Tibial artery (tissue), 4 donors: ENCODE measurements around the gene MPPE1.
A peak's percentile ranks its signal among the peaks of the same experiment; 100 is the strongest.
"Not testable (repeated sequence)": the region's sequence is repeated elsewhere in the genome, so short reads cannot be mapped to it uniquely, and the experiment has no call there.

Source experiments
- DNase-seq, 2 donors: peaks; one replicate each; pipeline ENCODE4 v3.0.0-alpha.2; 2019
- H3K27ac ChIP-seq, 2 donors: fragments of 200-600 bp; sonication (generic) in 1 of 2; 1 replicate in 1 of 2; 2 replicates in 1 of 2; pipeline ENCODE4 v1.5.1; 2018 to 2019; ENCODE audit warnings: mild to moderate bottlenecking in 1 of 2
- H3K27me3 ChIP-seq, 2 donors: fragments of 200-600 bp; sonication (generic) in 1 of 2; one replicate each; pipeline versions ENCODE4 v1.5.1 to v1.6.0; 2016 to 2019
- H3K36me3 ChIP-seq, 3 donors: fragments of 200-600 bp; sonication (generic) in 2 of 3; one replicate each; pipeline ENCODE4 v1.5.1; 2016 to 2019; ENCODE audit warnings: mild to moderate bottlenecking in 2 of 3
- H3K4me1 ChIP-seq, 4 donors: fragments of 200-600 bp; sonication (generic) in 2 of 4; 1 replicate in 3 of 4; 2 replicates in 1 of 4; pipeline ENCODE4 v1.5.1; 2016 to 2019
- H3K4me3 ChIP-seq, 2 donors: fragments of 200-600 bp; sonication (generic) in 1 of 2; 1 replicate in 1 of 2; 2 replicates in 1 of 2; pipeline ENCODE4 v1.5.1; 2018 to 2019; ENCODE audit warnings: mild to moderate bottlenecking in 2 of 2
- H3K9me3 ChIP-seq, 3 donors: fragments of 200-600 bp; sonication (generic) in 1 of 3; one replicate each; pipeline ENCODE4 v1.5.1; 2016 to 2019
- intact Hi-C: fragments of 100-400 bp; cut with DNase I; formaldehyde crosslinking; loops from one replicate; pipeline ENCODE4 v1.15.0; 2023; ENCODE audit warnings: low total_unique reads
- TF ChIP-seq, protein P1 (sequence below), 2 experiments: fragments of 200-600 bp in 1 of 2; fragments of 450-650 bp in 1 of 2; IDR thresholded peaks; one replicate each; pipeline ENCODE4 v1.5.1; 2017 to 2019; ENCODE audit warnings: antibody characterized with exemption in 2 of 2, mild to moderate bottlenecking in 1 of 2, moderate library complexity in 1 of 2

MPPE1 gene

DNA sequence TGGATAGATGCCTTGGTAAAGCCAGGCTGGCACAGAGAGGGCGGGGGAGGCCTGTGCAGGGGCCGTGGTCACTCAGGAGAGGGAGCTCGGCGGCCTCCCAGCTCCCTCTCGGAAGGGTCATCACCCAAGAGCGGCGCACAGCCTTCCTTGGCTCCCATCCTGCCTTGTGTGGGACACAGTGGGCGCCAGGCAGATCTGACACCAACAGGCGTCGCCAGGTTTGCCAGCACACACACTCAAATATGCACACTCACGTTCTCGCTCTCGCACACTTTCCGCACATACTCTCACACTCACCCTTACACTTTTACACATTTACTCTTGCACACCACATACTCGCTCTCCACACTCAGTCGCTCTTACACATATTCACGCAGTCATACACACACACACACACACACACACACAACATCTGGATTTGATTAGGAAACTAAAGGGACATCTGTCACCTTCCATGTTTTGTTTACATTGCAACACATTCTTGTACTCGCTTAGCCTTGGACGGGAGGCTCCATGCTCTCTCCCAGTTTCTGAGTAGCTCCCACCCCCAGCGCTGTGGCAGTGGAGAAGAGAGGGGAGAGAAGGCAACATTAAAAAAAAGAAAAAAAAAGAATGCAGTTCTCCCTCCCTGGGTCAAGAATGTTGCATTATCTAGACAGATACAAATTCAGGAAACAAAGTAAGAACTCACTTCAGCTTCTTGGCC, 46.4 kb downstream of the MPPE1 start:
- intact Hi-C loops = no loop called here
- Histone ChIP-seq H3K4me1 (peaks cover 0 to 9% (median 0%) of the 10 kb centered on the region in 4 donors), H3K4me3 (no peak overlapping the region), H3K27ac (no peak overlapping the region), H3K36me3 (peaks cover 0 to 7% (median 3%) of the 10 kb centered on the region in 3 donors), H3K9me3 (no peaks in the 10 kb centered on the region), H3K27me3 (no peaks in the 10 kb centered on the region)
- TF ChIP-seq, protein P1, sequence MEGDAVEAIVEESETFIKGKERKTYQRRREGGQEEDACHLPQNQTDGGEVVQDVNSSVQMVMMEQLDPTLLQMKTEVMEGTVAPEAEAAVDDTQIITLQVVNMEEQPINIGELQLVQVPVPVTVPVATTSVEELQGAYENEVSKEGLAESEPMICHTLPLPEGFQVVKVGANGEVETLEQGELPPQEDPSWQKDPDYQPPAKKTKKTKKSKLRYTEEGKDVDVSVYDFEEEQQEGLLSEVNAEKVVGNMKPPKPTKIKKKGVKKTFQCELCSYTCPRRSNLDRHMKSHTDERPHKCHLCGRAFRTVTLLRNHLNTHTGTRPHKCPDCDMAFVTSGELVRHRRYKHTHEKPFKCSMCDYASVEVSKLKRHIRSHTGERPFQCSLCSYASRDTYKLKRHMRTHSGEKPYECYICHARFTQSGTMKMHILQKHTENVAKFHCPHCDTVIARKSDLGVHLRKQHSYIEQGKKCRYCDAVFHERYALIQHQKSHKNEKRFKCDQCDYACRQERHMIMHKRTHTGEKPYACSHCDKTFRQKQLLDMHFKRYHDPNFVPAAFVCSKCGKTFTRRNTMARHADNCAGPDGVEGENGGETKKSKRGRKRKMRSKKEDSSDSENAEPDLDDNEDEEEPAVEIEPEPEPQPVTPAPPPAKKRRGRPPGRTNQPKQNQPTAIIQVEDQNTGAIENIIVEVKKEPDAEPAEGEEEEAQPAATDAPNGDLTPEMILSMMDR (IDR thresholded peaks at IDR 0.05) = no peak
- DNase-seq = no peak

DNA sequence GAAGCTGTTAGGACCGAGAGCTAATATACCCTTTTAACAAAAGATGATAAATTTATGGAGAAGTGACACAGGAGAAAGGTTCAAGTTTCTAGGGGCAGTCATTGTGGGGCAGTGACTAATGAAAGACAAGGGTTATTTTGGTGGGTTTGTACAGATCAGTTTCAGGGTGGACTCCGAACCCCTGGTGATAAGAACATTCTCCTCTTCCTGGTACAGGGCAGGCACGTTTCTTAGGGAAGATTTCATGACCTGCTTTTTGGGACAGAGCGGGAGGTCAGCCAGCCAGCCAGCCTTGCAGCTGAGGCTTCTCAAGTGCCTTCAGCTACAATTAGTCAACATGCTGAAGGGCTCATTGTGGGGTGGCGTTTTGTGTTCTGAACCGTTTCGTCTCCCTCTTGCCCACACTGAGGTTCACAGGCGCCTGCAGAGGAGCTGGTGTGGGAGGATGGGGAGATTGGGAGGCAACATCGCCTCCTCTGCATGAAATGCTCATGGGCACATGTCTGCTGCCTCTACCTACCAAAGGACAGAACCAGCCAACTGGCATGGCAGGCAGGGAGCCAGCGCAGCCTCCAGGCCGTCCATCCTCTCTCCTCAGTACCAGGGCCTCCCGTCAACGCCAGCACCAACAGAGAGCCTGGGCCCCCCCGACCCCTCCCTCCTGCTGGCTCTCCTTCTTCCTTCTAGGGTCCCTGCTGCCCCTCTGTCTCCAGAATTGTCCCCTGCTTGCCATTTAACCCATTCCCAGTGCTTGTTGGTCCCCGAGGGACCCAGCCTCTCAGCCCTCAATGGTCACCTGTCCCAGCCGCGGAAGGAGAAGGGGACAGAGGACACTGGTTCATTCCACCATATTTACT, 47.3 kb downstream of the MPPE1 start:
- Histone ChIP-seq H3K9me3 (no peaks in the 10 kb centered on the region), H3K4me1 (peaks cover 0 to 18% (median 0%) of the 10 kb centered on the region in 4 donors), H3K27ac (no peak overlapping the region), H3K4me3 (no peak overlapping the region), H3K36me3 (peaks cover 0 to 7% (median 5%) of the 10 kb centered on the region in 3 donors), H3K27me3 (no peaks in the 10 kb centered on the region)
- TF ChIP-seq, protein P1 (IDR thresholded peaks at IDR 0.05) = no peak
- no peak for DNase-seq
- intact Hi-C loops = no loop called here

GRCh38 chr18:11859903-11860407, 48.2 kb downstream of the MPPE1 start:
- Histone ChIP-seq H3K4me1 (peaks cover 0 to 18% (median 0%) of the 10 kb centered on the region in 4 donors), H3K4me3 (no peak overlapping the region), H3K27ac (no peak overlapping the region), H3K9me3 (no peaks in the 10 kb centered on the region), H3K36me3 (peaks cover 3 to 12% (median 6%) of the 10 kb centered on the region in 3 donors), H3K27me3 (no peaks in the 10 kb centered on the region)
- intact Hi-C loops = loop anchor here (10.0 kb wide), 2 partner anchors 45 to 685 kb away; partner anchors contain the start of gene MPPE1
- no peak for DNase-seq
- TF ChIP-seq, protein P1 (IDR thresholded peaks at IDR 0.05) = no peak

- Histone ChIP-seq H3K27me3 (no peaks in the 10 kb centered on the region), H3K27ac (no peak overlapping the region), H3K36me3 (peaks cover 6 to 18% (median 7%) of the 10 kb centered on the region in 3 donors), H3K9me3 (no peaks in the 10 kb centered on the region), H3K4me3 (no peak overlapping the region), H3K4me1 (peaks cover 0 to 23% (median 3%) of the 10 kb centered on the region in 4 donors)
- TF ChIP-seq, protein P1 (IDR thresholded peaks at IDR 0.05) = no peak
- intact Hi-C loops = loop anchor here (10.0 kb wide), 2 partner anchors 45 to 685 kb away; partner anchors contain the start of gene MPPE1
- no peak for DNase-seq
Measured at GRCh38 chr18:11859282-11859830, 48.8 kb downstream of the MPPE1 start.

DNA sequence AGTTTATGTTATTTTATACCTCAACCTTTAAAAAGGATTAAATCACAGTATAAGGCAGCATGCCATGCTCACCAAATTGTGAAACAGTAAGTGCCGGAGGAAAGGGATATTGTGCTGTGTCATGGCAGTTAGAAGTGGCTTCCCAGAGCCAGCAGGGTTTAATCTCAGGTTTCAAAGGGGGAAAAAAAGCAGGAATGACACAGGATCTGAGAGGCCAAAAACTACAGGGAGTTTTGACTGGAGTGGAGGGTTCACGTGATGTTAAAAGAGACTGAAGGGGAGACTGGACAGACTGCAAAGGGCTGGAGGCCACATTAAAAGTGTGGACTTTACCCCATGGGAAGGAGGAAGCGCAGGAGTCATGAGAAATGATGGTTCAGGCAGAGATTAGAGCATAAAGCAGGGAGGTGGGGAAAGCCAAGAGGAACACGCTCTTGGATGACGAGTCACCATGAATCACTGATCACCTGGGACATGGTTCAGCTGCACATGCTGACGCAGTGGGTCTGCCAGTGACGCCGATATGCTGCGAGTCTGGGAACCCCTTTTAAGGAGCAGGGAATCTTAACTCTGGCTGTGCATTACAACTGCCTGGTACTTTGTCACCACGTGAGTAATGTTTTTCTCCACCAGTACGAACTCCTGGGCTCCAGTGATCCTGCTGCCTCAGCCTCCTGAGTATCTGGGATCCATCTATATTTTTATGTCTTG, 50.8 kb downstream of the MPPE1 start:
- peak; percentile 75 to 94 for DNase-seq
- Histone ChIP-seq H3K36me3 (peaks cover 6 to 28% (median 11%) of the 10 kb centered on the region in 3 donors), H3K4me1 (peaks cover 0 to 44% (median 18%) of the 10 kb centered on the region in 4 donors), H3K27me3 (no peaks in the 10 kb centered on the region), H3K4me3 (no peak overlapping the region), H3K27ac (peak overlapping the region; percentile 68 to 73), H3K9me3 (no peaks in the 10 kb centered on the region)
- TF ChIP-seq, protein P1 (IDR thresholded peaks at IDR 0.05) = no peak
- intact Hi-C loops = loop anchor here (10.0 kb wide), 2 partner anchors 47 to 683 kb away; partner anchors contain the start of gene MPPE1

GRCh38 chr18:11854554-11854953, 53.6 kb downstream of the MPPE1 start:
- peaks cover 6 to 28% (median 11%) of the 10 kb centered on the region in 3 donors for H3K36me3 ChIP-seq
- not testable (repeated sequence) for H3K27me3 ChIP-seq, H3K9me3 ChIP-seq, DNase-seq, H3K4me3 ChIP-seq
- peaks cover 0 to 55% (median 20%) of the 10 kb centered on the region in 4 donors for H3K4me1 ChIP-seq
- peak overlapping the region in 1 of 2 donors; percentile 90 for H3K27ac ChIP-seq
- intact Hi-C loops = loop anchor here (10.0 kb wide), 2 partner anchors 50 to 680 kb away; partner anchors contain the start of gene MPPE1
